Measurements from ENCODE around the gene GABRG3.
A peak's percentile ranks its signal among the peaks of the same experiment; 100 is the strongest.
"Not testable (repeated sequence)": the region's sequence is repeated elsewhere in the genome, so short reads cannot be mapped to it uniquely, and the experiment has no call there.

The GABRG3 gene

GRCh38 chr15:27353856-27354255 is 382.9 kb downstream of the GABRG3 start:
- TF ChIP-seq, protein P1, sequence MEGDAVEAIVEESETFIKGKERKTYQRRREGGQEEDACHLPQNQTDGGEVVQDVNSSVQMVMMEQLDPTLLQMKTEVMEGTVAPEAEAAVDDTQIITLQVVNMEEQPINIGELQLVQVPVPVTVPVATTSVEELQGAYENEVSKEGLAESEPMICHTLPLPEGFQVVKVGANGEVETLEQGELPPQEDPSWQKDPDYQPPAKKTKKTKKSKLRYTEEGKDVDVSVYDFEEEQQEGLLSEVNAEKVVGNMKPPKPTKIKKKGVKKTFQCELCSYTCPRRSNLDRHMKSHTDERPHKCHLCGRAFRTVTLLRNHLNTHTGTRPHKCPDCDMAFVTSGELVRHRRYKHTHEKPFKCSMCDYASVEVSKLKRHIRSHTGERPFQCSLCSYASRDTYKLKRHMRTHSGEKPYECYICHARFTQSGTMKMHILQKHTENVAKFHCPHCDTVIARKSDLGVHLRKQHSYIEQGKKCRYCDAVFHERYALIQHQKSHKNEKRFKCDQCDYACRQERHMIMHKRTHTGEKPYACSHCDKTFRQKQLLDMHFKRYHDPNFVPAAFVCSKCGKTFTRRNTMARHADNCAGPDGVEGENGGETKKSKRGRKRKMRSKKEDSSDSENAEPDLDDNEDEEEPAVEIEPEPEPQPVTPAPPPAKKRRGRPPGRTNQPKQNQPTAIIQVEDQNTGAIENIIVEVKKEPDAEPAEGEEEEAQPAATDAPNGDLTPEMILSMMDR (IDR thresholded peaks at IDR 0.05; ENCODE audit: low read depth, low read length, missing control alignments), result no peak
- H3K4me3 ChIP-seq (replicated peaks; ENCODE audit: low read depth, low read length), result no peak overlapping the region
- no peak for DNase-seq (ENCODE audit: extremely low read depth, low read depth)

DNA sequence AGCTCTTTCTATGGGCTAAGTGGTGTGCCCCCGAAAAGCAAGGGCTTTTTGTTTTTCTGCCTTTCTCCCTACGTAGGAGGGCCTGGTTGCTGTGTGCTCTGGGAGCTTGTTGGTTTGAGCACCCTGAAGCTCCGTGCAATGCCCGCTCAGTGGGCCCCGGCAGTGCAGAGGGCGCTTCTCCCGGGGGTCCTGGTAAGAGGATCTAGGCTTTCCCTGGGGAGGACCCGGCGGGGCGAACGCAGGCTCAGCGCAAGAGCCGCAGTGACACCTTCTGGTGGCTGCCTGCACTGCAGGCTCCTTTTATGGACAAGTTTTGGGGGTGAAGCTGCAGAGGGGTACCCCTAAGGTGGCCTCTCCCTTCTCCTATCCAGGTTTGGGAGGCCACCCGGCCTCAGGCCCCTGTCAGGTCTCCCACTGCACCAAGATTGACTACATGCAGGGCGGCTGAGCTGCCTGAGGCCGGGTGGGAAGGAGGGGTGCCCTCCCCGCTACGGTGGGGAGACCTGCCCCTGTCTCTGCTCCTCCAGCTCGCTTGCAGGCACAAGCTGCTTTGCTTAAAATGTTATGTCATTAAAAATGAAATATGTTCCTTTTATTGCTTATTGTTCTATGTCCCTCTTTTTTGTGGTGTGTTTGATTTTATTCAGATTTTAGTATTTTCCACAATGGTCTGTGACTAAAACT is 387.9 kb downstream of the GABRG3 start:
- no peak for DNase-seq (ENCODE audit: extremely low read depth, low read depth)
- no peak overlapping the region for H3K4me3 ChIP-seq (replicated peaks; ENCODE audit: low read depth, low read length)
- TF ChIP-seq, protein P1 (IDR thresholded peaks at IDR 0.05; ENCODE audit: low read depth, low read length, missing control alignments), result peak; percentile 53

DNA sequence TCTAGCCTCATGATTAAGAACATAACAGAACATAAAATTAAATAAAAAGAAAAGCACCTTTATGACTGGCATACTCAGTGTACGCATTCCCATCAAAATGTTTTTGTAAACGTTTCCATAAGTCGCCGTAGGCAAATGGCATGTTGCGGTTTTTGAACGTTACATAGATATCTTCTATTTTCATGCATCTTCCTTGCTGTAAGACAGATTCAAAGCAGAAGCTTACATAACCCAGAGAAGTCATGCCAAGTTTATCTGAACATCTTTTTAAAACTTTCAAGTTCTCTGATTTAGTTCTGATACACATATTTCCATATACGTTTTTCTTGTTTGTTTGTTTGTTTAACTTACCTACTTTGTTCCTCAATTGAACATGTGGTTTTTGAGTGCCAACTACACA is 388.6 kb downstream of the GABRG3 start:
- TF ChIP-seq, protein P1 (IDR thresholded peaks at IDR 0.05; ENCODE audit: low read depth, low read length, missing control alignments), result no peak
- DNase-seq (ENCODE audit: extremely low read depth, low read depth), result no peak

GRCh38 chr15:27360316-27360715 is 389.3 kb downstream of the GABRG3 start:
- TF ChIP-seq, protein P1 (IDR thresholded peaks at IDR 0.05; ENCODE audit: low read depth, low read length, missing control alignments), result no peak
- H3K4me3 ChIP-seq (replicated peaks; ENCODE audit: low read depth, low read length), result no peak overlapping the region
- DNase-seq (ENCODE audit: extremely low read depth, low read depth), result no peak

More for the DNA sequence above, 388.6 kb downstream of the GABRG3 start:
- H3K4me3 ChIP-seq (replicated peaks; ENCODE audit: low read depth, low read length), result no peak overlapping the region

DNA sequence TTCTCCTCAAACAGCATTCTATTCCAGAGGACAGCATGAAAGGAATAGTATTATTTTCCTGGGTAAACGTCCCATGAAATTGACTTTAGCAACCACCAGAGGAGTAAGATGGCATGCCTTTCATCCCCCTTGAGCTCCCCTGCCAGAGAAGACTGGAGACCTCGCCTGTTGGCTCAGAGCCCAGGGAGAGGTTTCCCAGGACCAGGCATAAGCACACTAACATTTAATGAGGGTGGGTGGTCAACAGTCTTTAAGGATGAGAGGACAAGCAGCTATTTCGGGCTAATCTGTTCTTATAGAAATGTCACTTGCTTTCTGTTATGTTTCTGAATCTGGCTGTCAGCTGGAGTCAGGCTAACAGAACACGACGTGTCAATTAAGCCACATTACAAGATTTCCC is 390.5 kb downstream of the GABRG3 start:
- TF ChIP-seq, protein P1 (IDR thresholded peaks at IDR 0.05; ENCODE audit: low read depth, low read length, missing control alignments), result no peak
- DNase-seq (ENCODE audit: extremely low read depth, low read depth), result no peak
- H3K4me3 ChIP-seq (replicated peaks; ENCODE audit: low read depth, low read length), result no peak overlapping the region

DNA sequence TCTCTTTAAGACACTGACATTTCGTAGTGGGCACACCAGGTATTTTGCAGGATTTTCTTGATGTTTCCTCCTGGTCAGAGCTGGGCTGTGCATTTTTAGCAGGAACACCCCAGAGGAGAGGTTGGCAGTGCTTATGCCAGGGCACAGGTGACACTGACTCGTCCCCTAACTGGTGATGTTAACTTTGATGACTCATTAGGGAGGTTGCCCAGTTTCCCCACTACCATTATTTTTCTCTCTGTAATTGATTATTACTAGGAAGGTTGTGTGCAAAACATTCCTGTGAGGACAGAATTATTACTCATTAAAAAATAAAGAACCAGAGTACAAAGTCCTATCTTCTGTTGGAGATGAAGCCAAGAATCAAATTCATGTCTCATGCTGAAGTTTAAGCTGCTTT is 394.5 kb downstream of the GABRG3 start:
- TF ChIP-seq, protein P1 (IDR thresholded peaks at IDR 0.05; ENCODE audit: low read depth, low read length, missing control alignments), result no peak
- H3K4me3 ChIP-seq (replicated peaks; ENCODE audit: low read depth, low read length), result no peak overlapping the region
- no peak for DNase-seq (ENCODE audit: extremely low read depth, low read depth)

GRCh38 chr15:27377391-27377790 is 406.4 kb downstream of the GABRG3 start:
- not testable (repeated sequence) for DNase-seq (ENCODE audit: extremely low read depth, low read depth); H3K4me3 ChIP-seq (replicated peaks; ENCODE audit: low read depth, low read length)
